Right lobe of liver (tissue), 4 donors: ENCODE data around the gene NDUFS7.

Experiments used
- POLR2A ChIP-seq: fragments of 450-650 bp; IDR thresholded peaks from one replicate; pipeline ENCODE4 v1.6.1; 2017; ENCODE audit warnings: antibody characterized with exemption, mild to moderate bottlenecking
- TF ChIP-seq, protein P1 (sequence below), 4 donors: fragments of 200-600 bp in 3 of 4; fragments of 450-650 bp in 1 of 4; IDR thresholded peaks; one replicate each; pipeline versions ENCODE4 v1.5.1 to v1.8.0; 2016 to 2022; ENCODE audit warnings: antibody characterized with exemption in 4 of 4, mild to moderate bottlenecking in 2 of 4
- donor health status: DM: no; HTN: no; CAD: no.
- donor health status: DM: no; HTN: no; CAD: no.
- donor health status: DM: no; HTN: yes; CAD: no.

DNA sequence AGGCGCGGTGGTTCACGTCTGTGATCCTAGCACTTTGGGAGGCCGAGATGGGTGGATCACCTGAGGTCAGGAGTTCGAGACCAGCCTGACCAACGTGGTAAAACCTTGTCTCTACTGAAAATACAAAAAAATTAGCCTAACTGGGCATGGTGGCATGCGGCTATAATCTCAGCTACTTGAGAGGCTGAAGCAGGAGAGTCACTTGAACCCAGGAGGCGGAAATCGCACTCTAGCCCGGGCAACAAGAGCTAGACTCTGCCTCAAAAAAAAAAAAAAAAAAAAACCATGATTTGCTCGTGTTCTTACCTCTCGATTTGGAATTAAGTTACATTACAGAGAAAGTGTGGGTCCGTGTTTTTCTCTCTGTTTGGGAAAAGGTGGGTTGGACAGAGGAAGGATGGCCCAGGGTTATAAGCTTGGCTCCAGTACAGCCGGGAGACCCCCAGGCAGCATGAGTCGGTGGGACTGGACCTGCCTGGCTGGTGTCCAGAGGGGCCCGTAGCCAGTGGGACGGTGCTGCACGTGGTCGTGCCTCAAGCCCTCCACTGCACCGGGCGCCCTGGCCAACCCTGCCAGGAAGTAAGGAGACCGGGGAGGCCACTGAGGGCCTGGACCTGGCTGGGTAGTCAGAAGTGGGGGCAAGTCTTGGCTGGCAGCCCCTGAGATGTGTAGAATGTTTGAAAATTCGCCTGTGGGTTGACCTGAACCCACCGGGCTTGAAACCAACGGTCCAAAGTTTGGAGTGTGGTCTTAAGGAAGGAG, 58.2 kb downstream of the NDUFS7 start:
- TF ChIP-seq POLR2A = no peak
- TF ChIP-seq, protein P1, sequence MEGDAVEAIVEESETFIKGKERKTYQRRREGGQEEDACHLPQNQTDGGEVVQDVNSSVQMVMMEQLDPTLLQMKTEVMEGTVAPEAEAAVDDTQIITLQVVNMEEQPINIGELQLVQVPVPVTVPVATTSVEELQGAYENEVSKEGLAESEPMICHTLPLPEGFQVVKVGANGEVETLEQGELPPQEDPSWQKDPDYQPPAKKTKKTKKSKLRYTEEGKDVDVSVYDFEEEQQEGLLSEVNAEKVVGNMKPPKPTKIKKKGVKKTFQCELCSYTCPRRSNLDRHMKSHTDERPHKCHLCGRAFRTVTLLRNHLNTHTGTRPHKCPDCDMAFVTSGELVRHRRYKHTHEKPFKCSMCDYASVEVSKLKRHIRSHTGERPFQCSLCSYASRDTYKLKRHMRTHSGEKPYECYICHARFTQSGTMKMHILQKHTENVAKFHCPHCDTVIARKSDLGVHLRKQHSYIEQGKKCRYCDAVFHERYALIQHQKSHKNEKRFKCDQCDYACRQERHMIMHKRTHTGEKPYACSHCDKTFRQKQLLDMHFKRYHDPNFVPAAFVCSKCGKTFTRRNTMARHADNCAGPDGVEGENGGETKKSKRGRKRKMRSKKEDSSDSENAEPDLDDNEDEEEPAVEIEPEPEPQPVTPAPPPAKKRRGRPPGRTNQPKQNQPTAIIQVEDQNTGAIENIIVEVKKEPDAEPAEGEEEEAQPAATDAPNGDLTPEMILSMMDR (IDR thresholded peaks at IDR 0.05) = no peak
